Stimulated activated CD8-positive, alpha-beta memory T cell treated with anti-CD3 and anti-CD28 coated beads, Interleukin-7, amount 100 ng/mL, for 4 hours (primary cell): ENCODE measurements around the gene BRI3BP.
"Not testable (repeated sequence)": the region's sequence is repeated elsewhere in the genome, so short reads cannot be mapped to it uniquely, and the experiment has no call there.

Experiments
- DNase-seq, 2 donors: peaks; one replicate each; pipeline ENCODE4 v3.0.0-alpha.2; 2020; ENCODE audit warnings: low read depth in 2 of 2

Gene BRI3BP

DNA sequence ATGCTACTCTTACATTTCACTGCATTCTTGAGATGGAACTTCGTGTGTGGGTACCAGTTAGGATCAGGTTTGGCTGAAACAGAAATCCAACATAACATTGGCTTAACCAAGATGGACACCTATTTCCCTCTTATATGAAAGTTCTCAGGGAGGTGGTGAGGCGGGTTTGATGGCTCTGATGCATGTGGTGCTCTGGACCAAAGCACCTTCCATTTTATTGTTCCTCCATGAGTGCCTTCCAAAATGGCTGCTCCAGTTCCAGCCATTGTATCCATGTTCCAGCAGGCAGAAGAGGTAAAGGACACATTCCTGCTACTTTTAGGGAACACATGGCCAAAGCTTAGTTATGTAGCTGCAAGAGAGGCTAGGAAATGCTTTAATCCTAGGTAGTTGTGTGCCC lies 29.6 kb downstream of the BRI3BP start:
- no peak for DNase-seq

DNA sequence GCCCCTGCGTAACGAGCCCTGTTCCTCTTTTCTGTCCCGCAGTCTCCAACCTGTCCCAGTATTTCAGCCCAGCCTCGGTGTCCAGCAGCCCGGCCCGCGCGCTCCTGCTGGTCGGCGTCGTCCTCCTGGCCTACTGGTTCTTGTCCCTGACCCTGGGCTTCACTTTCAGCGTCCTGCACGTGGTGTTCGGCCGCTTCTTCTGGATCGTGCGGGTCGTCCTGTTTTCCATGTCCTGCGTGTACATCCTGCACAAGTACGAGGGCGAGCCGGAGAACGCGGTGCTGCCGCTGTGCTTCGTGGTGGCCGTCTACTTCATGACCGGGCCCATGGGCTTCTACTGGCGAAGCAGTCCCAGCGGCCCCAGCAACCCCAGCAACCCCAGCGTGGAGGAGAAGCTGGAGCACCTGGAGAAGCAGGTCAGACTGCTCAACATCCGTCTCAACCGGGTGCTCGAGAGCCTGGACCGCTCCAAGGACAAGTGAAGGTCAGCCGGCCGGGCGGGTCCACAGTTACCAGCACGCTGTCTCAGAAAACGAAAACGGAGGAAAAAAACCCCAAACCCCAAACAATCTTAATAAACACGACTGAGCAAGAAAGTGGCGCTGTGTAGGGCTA lies 31.6 kb downstream of the BRI3BP start:
- no peak for DNase-seq

DNA sequence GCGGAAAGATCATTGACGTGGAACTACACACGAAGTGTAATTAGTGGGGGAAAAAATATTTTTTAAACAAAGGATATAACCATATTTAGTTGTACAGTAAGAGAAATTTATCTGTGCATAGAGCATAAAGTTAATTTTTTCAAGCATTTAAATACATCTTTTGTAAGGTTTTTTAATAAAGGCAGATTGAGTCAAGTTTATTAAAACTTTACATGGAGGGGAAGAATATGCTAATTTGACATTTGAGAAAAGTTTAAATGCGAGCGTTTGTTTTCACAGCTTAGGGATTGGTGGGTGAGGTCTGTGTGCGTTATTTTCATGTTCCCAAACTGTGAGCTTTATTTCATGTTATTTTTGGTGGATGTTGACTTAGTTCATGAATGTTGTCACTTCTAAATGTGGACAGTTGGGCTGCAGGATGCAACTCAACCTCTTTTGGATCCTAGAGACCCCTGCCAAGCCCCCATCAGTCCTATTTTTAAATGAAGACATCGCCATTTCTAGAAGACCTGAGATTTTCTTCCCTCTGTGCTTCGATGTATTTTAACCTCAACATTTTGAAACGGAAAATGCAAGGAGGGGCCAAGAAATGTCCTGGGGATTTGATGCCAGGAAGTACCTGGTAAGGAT lies 32.3 kb downstream of the BRI3BP start:
- no peak for DNase-seq

DNA sequence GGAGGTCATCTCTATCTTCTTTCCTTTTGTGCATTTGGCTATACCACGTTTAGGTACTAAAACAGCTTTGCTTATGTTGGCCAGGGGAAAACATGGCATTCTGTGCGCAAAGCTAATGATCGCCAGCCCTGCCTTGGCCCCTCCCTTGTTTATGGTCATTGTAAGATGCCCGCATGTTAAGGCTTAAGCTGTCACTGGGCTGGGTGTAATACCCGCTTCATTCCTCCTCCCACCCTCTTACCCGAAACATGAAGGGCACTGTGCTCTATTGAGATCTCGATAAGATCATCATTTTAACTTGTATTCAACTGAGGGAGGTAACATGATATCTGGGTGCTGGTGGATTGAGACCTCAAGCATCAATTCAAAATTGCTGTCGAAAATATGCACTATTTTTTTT lies 34.7 kb downstream of the BRI3BP start:
- DNase-seq: no peak

DNA sequence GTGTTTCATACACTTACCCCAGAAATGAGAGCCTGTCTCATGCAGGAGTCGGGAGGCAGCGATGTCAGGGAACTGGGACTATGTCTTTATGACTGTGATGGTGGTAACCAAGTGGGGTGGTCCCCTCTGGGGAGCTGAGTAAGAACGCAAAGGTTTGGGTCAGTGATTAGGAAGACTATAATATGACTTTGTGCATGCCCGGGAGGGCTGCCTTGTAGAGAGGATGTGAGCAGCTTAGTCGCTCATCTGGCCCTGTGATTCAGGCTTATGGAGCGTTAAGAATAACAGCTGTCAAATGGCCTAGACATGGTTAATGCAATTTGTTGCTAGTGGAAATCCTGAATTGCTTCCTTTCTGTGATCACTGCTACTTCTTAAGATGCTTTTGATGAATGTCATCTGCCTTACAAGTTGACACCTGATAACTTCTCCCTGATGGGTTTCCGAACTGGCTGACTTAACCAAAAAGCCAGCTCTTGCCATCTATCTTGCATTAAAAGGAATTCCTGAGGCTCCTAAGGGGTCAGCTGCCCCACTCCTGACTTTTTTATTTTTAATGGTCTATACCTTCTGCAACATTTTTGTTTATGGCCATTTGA lies 36.4 kb downstream of the BRI3BP start:
- DNase-seq: no peak

DNA sequence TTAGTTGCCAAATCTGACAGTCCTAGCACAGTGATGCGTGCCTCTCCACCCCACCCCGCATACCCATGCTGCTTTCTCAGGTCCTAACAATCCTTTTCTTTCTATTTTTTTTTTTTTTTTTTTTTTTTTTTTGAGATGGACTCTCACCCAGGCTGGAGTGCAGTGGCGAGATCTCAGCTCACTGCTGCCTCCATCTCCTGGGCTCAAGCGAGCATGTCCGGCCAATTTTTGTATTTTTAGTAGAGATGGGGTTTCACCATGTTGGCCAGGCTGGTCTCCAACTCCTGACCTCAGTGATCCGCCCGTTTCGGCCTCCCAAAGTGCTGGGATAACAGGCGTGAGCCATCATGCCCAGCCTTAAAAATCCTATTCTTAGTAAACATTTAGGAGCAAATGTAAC lies 38.0 kb downstream of the BRI3BP start:
- DNase-seq: not testable (repeated sequence)

DNA sequence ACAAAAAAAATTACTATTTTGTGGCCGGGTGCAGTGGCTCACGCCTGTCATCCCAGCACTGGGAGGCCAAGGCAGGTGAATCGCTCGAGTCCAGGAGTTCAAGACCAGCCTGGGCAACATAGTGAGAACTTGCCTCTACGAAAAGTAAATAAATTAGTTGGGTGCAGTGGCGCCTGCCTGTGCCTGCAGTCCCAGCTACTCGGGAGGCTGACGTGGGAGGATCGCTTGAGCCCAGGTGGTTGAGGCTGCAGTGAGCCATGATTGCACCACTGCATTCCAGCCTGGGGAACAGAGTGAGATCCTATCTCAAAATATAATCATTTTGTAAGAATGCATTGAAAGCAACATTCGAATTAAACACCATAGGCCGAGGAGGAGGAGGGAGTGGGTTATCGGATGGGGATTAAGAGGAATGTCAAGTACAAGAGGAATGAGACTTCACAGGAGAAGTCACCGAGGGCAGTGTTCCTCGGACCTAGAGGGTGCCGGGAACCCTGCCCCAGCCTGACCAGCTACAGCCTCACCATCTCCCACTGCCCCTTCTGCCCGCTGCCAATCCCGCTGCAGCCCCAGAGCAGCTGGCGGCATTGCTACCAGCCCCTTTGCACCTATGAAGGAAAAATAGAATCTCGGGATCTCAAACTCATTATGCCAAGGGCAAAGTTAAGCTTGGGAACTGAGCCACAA lies 39.2 kb downstream of the BRI3BP start:
- DNase-seq: no peak

DNA sequence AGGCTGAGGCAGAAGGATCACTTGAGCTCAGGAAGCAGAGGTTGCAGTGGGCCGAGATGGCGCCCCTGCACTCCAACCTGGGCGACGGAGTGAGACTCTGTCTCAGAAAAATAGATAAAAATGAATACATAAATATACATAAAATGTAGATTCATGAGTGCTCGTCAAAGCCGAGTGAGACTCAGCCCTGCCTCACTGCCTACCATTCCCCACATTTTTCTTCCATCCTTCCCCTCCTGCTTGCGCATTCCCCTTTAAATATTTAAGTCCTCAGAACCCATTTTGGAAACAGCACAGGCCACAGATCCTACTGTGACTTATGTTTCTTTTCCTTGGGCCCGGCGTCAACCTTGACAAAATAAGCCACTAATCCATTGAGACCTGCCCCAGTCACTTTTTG lies 39.8 kb downstream of the BRI3BP start:
- DNase-seq: no peak

DNA sequence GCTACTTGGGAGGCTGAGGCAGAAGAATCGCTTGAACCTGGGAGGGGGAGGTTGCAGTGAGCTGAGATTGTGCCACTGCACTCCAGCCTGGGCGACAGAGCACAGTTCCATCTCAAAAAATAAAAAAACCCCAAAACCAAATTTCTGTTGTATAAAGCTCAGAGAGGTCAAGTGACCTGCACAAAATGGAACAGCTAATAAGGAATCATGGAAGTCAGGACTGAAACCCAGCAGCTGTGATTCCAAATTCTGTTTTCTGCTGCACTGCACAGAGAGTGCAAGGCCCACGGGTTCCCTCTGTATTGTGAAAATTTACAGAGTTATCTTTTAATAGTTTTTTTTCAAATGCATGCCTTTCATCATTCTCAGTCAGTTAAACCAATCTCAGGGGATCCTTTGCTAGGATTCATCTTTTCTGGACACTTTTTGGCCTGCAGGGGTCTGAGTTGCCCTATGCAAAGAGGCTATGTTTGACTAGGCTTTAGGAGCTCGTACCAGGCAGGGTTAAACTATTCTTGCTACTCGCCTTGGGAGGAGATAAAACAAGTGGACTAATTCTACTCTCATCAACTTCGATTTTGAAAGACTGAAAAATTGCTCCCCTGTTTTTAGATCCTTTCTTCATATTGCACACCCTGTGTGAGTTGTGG lies 45.7 kb downstream of the BRI3BP start:
- no peak for DNase-seq

DNA sequence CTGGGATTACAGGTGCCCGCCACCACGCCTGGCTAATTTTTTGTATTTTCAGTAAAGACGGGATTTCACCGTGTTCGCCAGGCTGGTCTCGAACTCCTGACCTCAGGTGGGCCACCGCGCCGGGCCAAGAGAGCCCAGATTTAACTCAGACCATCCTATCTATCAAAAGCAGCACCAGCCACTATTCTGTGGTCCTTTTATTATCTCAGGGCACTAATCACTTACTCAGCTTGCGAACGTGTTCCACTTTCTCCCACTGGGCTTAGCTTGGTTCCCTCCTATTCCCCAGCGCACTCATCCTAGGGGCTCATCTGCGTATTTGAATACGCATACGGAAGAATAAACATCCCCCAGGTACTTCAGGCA lies 55.6 kb downstream of the BRI3BP start:
- no peak for DNase-seq

DNA sequence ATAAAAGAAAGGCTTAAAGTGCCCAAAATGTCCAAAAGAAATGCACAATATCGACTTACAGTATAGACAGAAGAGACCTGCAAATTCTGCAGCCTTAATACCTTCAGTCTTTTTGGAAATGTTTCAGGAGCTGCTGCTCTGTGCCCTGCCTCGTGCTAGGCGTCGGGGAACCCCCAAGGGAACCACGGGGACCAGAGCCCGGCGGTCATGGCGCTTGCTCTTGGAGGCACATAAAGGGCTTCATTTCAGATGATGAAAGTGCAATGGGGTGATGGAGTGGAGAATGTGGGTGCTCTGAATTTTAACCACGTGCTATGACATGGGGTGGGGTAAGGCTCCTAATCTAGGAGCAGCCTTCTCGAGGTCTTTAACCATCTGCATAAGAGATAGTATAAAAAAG lies 57.0 kb downstream of the BRI3BP start:
- no peak for DNase-seq

DNA sequence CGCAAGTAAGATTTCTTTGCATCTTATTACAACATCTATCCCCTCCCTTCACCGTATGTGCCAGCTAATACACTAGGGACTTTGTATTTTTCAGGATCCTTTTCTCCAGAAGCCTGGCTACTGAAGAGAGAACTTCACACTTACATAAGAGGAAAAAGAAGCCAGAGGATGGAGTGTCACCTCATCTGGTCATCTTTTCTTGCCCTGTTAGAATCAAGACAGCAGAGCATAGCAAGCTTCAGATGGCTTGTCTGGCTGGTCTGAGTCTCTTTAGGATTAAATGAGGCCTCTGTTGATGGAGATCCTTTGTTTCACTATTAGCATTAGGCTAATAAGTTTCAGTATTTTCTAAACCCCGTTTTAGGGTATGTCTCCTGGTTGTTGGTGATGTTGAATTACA lies 57.4 kb downstream of the BRI3BP start:
- no peak for DNase-seq

DNA sequence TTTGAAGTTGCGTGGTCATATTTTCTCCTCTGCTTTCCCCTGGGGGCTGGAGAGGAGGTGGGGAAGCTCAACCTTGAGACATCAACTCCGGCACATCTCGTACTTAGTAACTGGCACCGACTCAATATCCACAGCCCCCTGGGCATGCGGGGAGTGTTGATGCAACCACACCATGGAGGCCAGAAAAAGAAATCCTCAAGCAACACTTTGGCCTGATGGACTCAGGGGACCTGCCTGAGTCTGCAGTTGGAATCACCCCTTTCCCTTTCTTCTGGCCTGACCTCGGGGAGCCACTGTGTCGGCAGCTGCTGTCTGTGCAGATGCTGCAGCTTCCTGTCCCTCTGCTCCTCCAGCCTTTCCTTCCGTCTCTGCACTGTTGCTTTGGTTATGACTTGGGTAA lies 60.4 kb downstream of the BRI3BP start:
- DNase-seq: no peak

DNA sequence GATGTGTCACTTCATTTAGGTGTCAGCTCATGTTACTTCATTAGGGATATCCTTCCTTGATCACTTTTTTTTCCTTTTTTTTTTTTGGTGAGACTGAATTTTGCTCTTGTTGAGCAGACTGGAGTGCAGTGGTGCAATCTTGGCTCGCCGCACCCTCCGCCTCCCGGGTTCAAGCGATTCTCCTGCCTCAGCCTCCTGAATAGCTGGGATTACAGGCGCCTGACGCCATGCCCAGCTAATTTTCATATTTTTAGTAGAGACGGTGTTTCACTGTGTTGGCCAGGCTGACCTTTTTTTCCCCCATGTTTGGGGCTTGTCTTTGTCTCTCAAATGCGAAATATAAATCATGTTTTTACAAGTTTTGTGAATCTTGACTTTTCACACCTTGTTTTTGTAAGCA lies 62.1 kb downstream of the BRI3BP start:
- no peak for DNase-seq

DNA sequence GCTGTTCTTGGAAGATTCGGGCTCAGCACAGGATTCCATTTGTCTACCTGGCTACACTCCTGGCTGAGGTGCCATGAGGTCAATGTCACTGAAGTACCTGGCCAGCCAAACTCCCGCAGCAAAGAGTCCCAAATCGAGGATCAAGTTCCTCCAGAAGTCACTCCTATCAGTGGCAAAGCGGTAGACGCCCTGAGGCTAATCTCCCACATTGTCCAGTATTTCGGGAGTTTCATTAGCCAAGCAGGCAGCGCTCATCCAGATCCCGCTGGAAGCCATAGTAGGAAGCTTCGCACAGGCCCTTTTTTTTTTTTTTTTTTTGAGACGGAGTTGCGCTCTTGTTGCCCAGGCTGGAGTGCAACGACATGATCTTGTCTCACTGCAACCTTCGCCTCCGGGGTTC lies 62.9 kb downstream of the BRI3BP start:
- no peak for DNase-seq

DNA sequence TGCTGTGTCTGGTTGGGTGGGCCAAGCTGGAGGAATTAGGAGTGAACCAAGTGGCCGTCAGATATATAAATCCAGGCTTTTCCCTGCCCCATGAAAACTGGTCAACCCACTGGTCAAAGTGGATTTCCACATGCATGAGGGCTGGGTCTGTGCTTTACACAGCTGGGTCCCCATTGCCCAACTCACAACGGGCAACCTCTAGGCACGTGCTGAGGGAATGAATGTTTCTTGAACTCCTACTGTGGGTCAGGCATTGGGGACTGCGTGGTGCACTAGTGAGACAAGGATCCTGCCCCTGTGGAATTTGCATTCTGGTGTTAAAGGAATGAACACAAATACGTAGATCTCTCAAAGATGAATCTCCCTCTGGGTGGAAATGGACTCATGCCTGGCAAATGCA lies 64.3 kb downstream of the BRI3BP start:
- no peak for DNase-seq

DNA sequence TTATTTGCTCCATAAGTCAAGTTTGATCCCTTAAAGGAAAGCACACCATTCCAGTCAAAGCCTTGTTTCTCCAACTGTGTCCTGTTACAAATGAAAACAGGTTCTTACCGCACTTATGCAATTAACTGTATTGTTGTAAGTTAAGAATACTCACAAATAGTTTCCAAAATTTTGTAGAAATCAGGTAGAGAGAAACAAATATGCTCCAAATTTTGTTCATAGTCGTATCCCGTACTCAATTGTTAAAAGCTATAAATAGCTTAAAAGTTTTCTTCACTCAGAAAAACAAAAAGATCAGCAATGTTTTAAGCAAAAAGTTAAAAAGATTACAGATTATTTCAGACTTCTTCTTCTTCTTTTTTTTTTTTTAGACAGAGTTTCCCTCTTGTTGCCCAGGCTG lies 67.8 kb downstream of the BRI3BP start:
- no peak for DNase-seq

DNA sequence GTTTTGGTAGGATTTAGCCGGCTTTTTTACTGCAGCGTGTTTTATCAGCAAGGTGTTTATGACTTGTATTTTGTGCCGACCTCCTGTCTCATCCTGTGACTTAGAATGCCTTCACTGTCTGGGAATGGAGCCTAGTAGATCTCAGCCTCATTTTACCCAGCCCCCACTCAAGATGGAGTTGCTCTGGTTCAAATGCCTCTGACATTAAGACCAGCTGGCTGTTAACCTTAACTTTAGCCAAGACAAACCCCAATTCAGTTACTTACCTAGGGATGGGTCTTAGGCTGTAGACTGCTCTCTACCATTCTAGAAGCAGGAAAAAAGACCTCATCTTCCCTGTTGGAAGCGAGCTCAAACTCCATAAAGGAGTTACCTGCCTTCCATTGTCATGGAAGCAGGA lies 70.1 kb downstream of the BRI3BP start:
- not testable (repeated sequence) for DNase-seq

DNA sequence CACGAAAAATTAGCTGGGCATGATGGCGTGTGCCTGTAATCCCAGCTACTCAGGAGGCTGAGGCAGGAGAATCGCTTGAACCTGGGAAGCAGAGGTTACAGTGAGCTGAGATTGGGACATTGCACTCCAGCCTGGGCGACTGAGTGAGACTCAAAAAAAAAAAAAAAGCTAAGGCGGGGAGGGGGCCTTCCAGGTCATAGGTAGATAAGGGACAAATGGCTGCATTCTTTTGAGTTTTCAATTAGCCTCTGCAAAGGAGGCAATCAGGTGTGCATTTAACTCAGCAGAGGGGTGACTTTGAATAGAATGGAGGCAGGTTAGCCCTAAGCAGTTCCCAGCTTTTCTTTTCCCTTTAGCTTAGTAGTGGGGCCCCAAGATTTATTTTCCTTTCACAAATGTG lies 71.0 kb downstream of the BRI3BP start:
- no peak for DNase-seq

DNA sequence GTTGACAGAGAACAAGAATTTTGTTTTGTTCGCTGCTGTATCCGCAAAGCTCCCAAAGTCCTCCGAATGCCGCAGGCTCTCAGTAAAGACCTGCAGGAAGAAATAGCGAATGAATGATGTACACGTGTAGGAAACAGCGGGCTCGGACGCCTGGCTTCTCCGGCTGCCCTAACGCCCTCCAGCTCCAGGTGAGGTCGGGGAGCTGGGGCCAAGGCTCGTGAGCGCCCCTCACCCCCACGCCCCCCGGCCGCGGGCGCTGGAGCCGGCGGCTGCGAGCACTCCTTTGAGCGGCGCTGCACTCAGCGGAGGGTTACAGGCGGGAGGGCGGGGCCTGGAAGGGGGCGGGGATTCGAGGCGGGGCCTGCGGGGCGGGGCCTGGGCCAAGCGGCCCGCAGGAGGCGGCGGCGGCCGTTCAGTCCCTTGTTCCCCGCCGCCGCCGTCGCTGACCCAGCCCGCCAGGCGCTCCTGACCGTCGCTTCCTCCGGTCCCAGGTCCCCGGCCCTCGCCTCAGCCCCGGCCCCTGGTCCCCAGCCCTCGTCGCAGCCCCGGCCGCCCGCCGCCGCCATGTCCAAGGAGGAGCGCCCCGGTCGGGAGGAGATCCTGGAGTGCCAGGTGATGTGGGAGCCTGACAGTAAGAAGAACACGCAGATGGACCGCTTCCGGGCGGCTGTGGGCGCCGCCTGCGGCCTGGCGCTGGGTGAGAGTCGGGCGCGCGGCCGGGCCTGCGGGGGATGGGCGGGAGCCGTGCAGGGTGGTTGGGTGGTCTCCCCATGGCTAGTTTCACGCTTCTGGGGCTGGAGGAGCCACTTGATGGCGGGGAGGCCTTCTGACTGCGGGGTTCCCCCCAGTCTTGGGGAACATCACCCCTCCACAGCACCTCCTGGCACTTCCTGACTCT lies 71.8 kb downstream of the BRI3BP start, which contains the start of gene AACS:
Gene AACS (plus strand): TSS at position 415 of the 898 bp plus-strand sequence. CDS start 150 bp downstream, at position 565.
- peak; percentile 34 to 70 for DNase-seq

DNA sequence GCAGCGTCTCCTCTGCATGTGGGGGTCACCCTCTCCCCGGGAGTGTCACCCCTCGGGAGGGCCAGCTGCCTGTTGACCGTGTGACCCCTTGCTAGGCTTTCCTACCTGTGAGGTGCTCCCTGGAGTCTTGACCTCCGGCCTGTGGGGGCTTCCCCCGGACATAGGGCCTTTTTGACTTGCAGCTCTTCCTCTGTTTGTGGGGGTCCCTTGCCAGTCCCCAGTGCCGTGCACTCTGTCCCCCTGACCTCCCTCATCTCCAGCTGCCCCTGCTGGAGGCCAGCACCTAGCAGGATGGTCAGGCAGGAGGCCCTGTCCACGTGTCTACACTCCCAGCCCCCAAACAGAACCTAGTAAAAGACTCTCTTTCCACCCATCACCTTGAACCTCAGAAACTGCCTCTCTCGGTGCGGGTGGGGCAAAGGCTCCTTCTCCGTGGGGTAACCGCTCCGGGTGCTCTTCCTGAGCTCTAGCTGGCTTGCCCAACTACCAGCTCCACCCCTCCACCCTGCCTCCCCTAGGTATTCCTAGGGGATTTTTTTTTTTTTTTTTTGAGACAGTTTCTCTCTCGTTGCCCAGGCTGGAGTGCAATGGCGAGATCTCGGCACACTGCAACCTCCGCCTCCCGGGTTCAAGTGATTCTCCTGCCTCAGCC lies 72.6 kb downstream of the BRI3BP start:
- no peak for DNase-seq
